ENCODE results near the gene EPG5. TPM values are rescaled to one million over a fixed set of nuclear protein-coding genes. Genes with fewer than 3 reads are reported as not detected.

EPG5 gene
- total and polyA plus RNA-seq, 2 of the 4 experiments (the other 2 are of a cell fraction): 37.3 to 114 TPM

GRCh38 chr18:45889419-45890064, 77.6 kb downstream of the EPG5 start:
- Histone ChIP-seq H3K9me3 (ENCODE audit: control insufficient read depth, insufficient read depth, low read length) (no peaks in the 10 kb centered on the region), H2AK9ac (replicated peaks; ENCODE audit: low read depth, low read length, poor library complexity) (no peak overlapping the region), H4K91ac (ENCODE audit: insufficient read depth, low read depth, low read length) (no peak overlapping the region), H3K23ac (ENCODE audit: low read depth, low read length) (no peak overlapping the region), H4K8ac (ENCODE audit: low read depth in 2 of 2, low read length in 2 of 2) (no peak overlapping the region), H2AFZ (replicated peaks; ENCODE audit: low read length, poor library complexity) (no peak overlapping the region), H3K9ac (ENCODE audit: low read depth, low read length) (no peak overlapping the region), H2BK120ac (ENCODE audit: low read depth, low read length) (no peak overlapping the region), H3K4me2 (ENCODE audit: low read depth, low read length) (no peak overlapping the region), H3K18ac (ENCODE audit: low read depth, low read length) (no peak overlapping the region), H3K56ac (ENCODE audit: extremely low read depth, insufficient read depth, low read length) (no peak overlapping the region), H3K27ac (ENCODE audit: insufficient read depth, low read length) (no peak overlapping the region), H2AK5ac (ENCODE audit: low read depth, low read length) (no peak overlapping the region), H3K4ac (ENCODE audit: low read depth, low read length) (no peak overlapping the region), H3K79me1 (ENCODE audit: low read depth in 1 of 2, low read length in 2 of 2) (peaks cover 7 to 14% of the 10 kb centered on the region in 2 experiments), H3K14ac (replicated peaks; ENCODE audit: low read depth, low read length) (no peak overlapping the region), H2BK15ac (ENCODE audit: low read depth, low read length) (no peak overlapping the region), H3K27me3 (ENCODE audit: control insufficient read depth, insufficient read depth, low read length) (no peaks in the 10 kb centered on the region), H2BK5ac (ENCODE audit: low read depth, low read length, poor library complexity, severe bottlenecking) (no peak overlapping the region), H3K4me3 (ENCODE audit: insufficient read depth, low read depth, low read length) (no peak overlapping the region), H3K4me1 (ENCODE audit: control insufficient read depth, insufficient read depth, low read length) (0 out of 2 replicates have a peak, but pooled peaks cover 2% of the 10 kb centered on the region), H3K36me3 (ENCODE audit: control insufficient read depth, insufficient read depth, low read length) (peaks cover 30% of the 10 kb centered on the region), H3K9me1 (ENCODE audit: insufficient read depth, low read length) (no peaks in the 10 kb centered on the region; the same call in 1 of the 2 replicates), H2BK20ac (ENCODE audit: low read depth, low read length) (no peak overlapping the region), H4K5ac (ENCODE audit: low read depth, low read length) (no peak overlapping the region), H4K20me1 (ENCODE audit: insufficient read depth, low read length) (no peaks in the 10 kb centered on the region)
- intact Hi-C loops (cut with micrococcal nuclease) (loop anchor here (5.0 kb wide), 1 partner anchor 43 kb away; no protein-coding TSS in a partner anchor), dilution Hi-C loops (cut with HindIII; ENCODE audit: low sequenced_read_pairs, unreplicated experiment) (no loop called here), in situ Hi-C loops (cut with MboI; ENCODE audit: low sequenced_read_pairs) (no loop called here)
- WGBS, 2 experiments (ENCODE audit: extremely low coverage in 2 of 2, insufficient read length in 1 of 2): no CpG with 5 or more reads among the region's 3 CpGs
- TF ChIP-seq MXI1 (IDR thresholded peaks at IDR 0.05; ENCODE audit: borderline replicate concordance, low read depth, low read length): no peak
- no peak for TF ChIP-seq SMC3 (IDR thresholded peaks at IDR 0.05; ENCODE audit: low read depth, low read length)
- no peak for TF ChIP-seq USF2 (IDR thresholded peaks at IDR 0.05; ENCODE audit: low read depth, low read length)
- no peak for TF ChIP-seq RAD21 (IDR thresholded peaks at IDR 0.05; ENCODE audit: low read length)
- TF ChIP-seq MAZ (IDR thresholded peaks at IDR 0.05; ENCODE audit: borderline replicate concordance, low read depth, low read length): no peak
- TF ChIP-seq MAFK (IDR thresholded peaks at IDR 0.05; ENCODE audit: low read depth, low read length): no peak
- TF ChIP-seq NFE2L2 (IDR thresholded peaks at IDR 0.05; ENCODE audit: low read depth, low read length): no peak
- no peak for TF ChIP-seq CEBPB (IDR thresholded peaks at IDR 0.05; ENCODE audit: low read depth, low read length)
- no peak for TF ChIP-seq RFX5 (IDR thresholded peaks at IDR 0.05; ENCODE audit: low read depth, low read length)
- BruUV-seq (replicated peaks): no TSS peak
- POLR2A ChIA-PET (ENCODE audit: unreplicated experiment): no interaction called here
- CTCF ChIA-PET: no interaction called here
- no peak for DNase-seq
- no peak for ATAC-seq (ENCODE audit: low read depth)

Measured in IMR-90 (cell line).